Stomach (tissue), 4 donors: ENCODE data around the gene UBE2Z.

ENCODE experiments used
- EP300 ChIP-seq: sonication (generic); formaldehyde crosslinking; IDR thresholded peaks from one replicate; pipeline ENCODE4 v1.6.1; 2017; ENCODE audit warnings: antibody characterized with exemption
- POLR2A ChIP-seq, 4 donors: fragments of 450-650 bp; IDR thresholded peaks; one replicate each; pipeline ENCODE4 v1.6.1; 2016; ENCODE audit warnings: antibody characterized with exemption in 4 of 4, control low read depth in 2 of 4, mild to moderate bottlenecking in 1 of 4, moderate library complexity in 1 of 4
- TF ChIP-seq, protein P1 (sequence below), 7 experiments: fragments of 450-650 bp in 4 of 7; fragments of 200-600 bp in 3 of 7; sonication (generic) in 3 of 7; IDR thresholded peaks; one replicate each; pipeline ENCODE4 v1.5.1; 2016 to 2019; ENCODE audit warnings: antibody characterized with exemption in 7 of 7, control low read depth in 2 of 7, mild to moderate bottlenecking in 1 of 7

DNA sequence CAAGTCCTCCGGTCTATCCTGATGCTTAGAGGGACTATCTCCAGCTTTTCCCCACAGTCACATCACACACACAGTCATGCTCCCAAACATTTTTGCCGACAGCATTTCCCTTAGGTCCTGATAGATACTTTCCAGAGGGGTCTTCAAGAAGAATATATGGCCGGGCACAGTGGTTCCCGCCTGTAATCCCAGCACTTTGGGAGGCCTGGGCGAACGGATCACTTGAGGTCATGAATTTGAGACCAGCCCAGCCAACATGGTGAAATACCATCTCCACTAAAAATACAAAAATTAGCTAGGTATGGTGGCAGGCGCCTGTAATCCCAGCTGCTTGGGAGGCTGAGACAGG lies 64.5 kb downstream of the UBE2Z start:
- TF ChIP-seq POLR2A (IDR thresholded peaks at IDR 0.05), result no peak
- TF ChIP-seq, protein P1, sequence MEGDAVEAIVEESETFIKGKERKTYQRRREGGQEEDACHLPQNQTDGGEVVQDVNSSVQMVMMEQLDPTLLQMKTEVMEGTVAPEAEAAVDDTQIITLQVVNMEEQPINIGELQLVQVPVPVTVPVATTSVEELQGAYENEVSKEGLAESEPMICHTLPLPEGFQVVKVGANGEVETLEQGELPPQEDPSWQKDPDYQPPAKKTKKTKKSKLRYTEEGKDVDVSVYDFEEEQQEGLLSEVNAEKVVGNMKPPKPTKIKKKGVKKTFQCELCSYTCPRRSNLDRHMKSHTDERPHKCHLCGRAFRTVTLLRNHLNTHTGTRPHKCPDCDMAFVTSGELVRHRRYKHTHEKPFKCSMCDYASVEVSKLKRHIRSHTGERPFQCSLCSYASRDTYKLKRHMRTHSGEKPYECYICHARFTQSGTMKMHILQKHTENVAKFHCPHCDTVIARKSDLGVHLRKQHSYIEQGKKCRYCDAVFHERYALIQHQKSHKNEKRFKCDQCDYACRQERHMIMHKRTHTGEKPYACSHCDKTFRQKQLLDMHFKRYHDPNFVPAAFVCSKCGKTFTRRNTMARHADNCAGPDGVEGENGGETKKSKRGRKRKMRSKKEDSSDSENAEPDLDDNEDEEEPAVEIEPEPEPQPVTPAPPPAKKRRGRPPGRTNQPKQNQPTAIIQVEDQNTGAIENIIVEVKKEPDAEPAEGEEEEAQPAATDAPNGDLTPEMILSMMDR (IDR thresholded peaks at IDR 0.05), result no peak
- no peak for TF ChIP-seq EP300
